GM19023 (cell line): ENCODE results near the gene NPW.
"Not testable (repeated sequence)": the region's sequence is repeated elsewhere in the genome, so short reads cannot be mapped to it uniquely, and the experiment has no call there.

Source experiments
- ATAC-seq: cut with Tn5 transposase; IDR thresholded peaks from one replicate; pipeline ENCODE4 v1.9.1; 2021; ENCODE audit warnings: mild to moderate bottlenecking, moderate library complexity; ENCODE audit not compliant: unreplicated experiment

The NPW gene

GRCh38 chr16:2001456-2002355 is 17.9 kb upstream of the NPW start:
- no peak for ATAC-seq

- no peak for ATAC-seq
These were observed 17.0 kb upstream of the NPW start for GRCh38 chr16:2002406-2003230.

GRCh38 chr16:2003231-2003826 is 16.3 kb upstream of the NPW start:
- ATAC-seq = no peak

GRCh38 chr16:2003827-2004641 is 15.6 kb upstream of the NPW start:
- ATAC-seq = peak; percentile 60

- no peak for ATAC-seq
These were observed 14.6 kb upstream of the NPW start for GRCh38 chr16:2004795-2005517.

GRCh38 chr16:2005646-2006045 is 13.9 kb upstream of the NPW start:
- ATAC-seq = no peak

- no peak for ATAC-seq
These were observed 13.3 kb upstream of the NPW start for GRCh38 chr16:2006317-2006716.

GRCh38 chr16:2007081-2007836 is 12.3 kb upstream of the NPW start:
- ATAC-seq = no peak

GRCh38 chr16:2008009-2008526 is 11.5 kb upstream of the NPW start:
- no peak for ATAC-seq

GRCh38 chr16:2008631-2009163 is 10.9 kb upstream of the NPW start:
- ATAC-seq = peak; percentile 2

GRCh38 chr16:2009164-2009711 is 10.3 kb upstream of the NPW start:
- peak; percentile 31 for ATAC-seq

- peak; percentile 91 for ATAC-seq
These were observed 9.6 kb upstream of the NPW start, which contains the start of gene ZNF598 for GRCh38 chr16:2009791-2010510. Gene ZNF598, minus strand, starts transcription at chr16:2009821.

GRCh38 chr16:2011726-2012125 is 7.9 kb upstream of the NPW start:
- ATAC-seq = not testable (repeated sequence)

- no peak for ATAC-seq
These were observed 6.1 kb upstream of the NPW start for GRCh38 chr16:2013527-2013926.

GRCh38 chr16:2015117-2015946 is 4.3 kb upstream of the NPW start:
- no peak for ATAC-seq

GRCh38 chr16:2015947-2016208 is 3.7 kb upstream of the NPW start:
- ATAC-seq = no peak

- no peak for ATAC-seq
These were observed 3.1 kb upstream of the NPW start for GRCh38 chr16:2016407-2016922.
